DOHH2 (cell line): ENCODE results near the gene CD27.

Source experiments
- H3F3A ChIP-seq: fragments of 200-600 bp; sonication (generic), shearing (Covaris generic); 2 replicates; pipeline ENCODE4 v1.6.0; 2016; ENCODE audit warnings: antibody characterized with exemption, mild to moderate bottlenecking; ENCODE audit not compliant: control insufficient read depth, insufficient read depth
- H3K27ac ChIP-seq: fragments of 200-600 bp; sonication (generic); 2 replicates; pipeline ENCODE4 v1.5.1; 2014; ENCODE audit warnings: low read depth, mild to moderate bottlenecking, low read length, moderate library complexity
- H3K27me3 ChIP-seq: fragments of 200-600 bp; sonication (generic); 2 replicates; pipeline ENCODE4 v1.6.1; 2014; ENCODE audit warnings: mild to moderate bottlenecking, low read length, mixed read lengths; ENCODE audit not compliant: control insufficient read depth
- H3K36me3 ChIP-seq: fragments of 200-600 bp; sonication (generic); 2 replicates; pipeline ENCODE4 v1.6.1; 2014; ENCODE audit warnings: mild to moderate bottlenecking, low read length, moderate library complexity, mixed read lengths; ENCODE audit not compliant: control insufficient read depth
- H3K4me1 ChIP-seq: fragments of 200-600 bp; sonication (generic); 2 replicates; pipeline ENCODE4 v1.6.1; 2014; ENCODE audit warnings: mild to moderate bottlenecking, low read length, mixed read lengths; ENCODE audit not compliant: control insufficient read depth
- H3K4me2 ChIP-seq: fragments of 200-600 bp; sonication (generic); 2 replicates; pipeline ENCODE4 v1.6.0; 2014; ENCODE audit warnings: mild to moderate bottlenecking, low read length, moderate library complexity
- H3K4me3 ChIP-seq: fragments of 200-600 bp; sonication (generic); 2 replicates; pipeline ENCODE4 v1.5.1; 2014; ENCODE audit warnings: mild to moderate bottlenecking, low read length, mixed read lengths
- H3K79me2 ChIP-seq: fragments of 200-600 bp; sonication (generic); 2 replicates; pipeline ENCODE4 v1.6.1; 2014; ENCODE audit warnings: mild to moderate bottlenecking, low read length, mixed read lengths; ENCODE audit not compliant: control insufficient read depth
- H3K9me2 ChIP-seq: fragments of 200-600 bp; sonication (generic); replicated peaks from 2 replicates; pipeline ENCODE4 v1.6.1; 2014; ENCODE audit warnings: mild to moderate bottlenecking, low read length, mixed read lengths; ENCODE audit not compliant: control insufficient read depth
- H3K9me3 ChIP-seq: fragments of 200-600 bp; sonication (generic); 2 replicates; pipeline ENCODE4 v1.6.1; 2014; ENCODE audit warnings: antibody characterized with exemption, low read length, mixed read lengths; ENCODE audit not compliant: control insufficient read depth, insufficient read depth
- H4K20me1 ChIP-seq: fragments of 200-600 bp; sonication (generic); 2 replicates; pipeline ENCODE4 v1.6.0; 2014; ENCODE audit warnings: low read depth, mild to moderate bottlenecking, antibody characterized with exemption, low read length, moderate library complexity; ENCODE audit not compliant: control insufficient read depth, insufficient read depth
- EZH2phosphoT487 ChIP-seq: fragments of 200-600 bp; sonication (generic); IDR thresholded peaks from 2 replicates; pipeline ENCODE4 v1.6.1; 2017; ENCODE audit warnings: borderline replicate concordance, mild to moderate bottlenecking, antibody characterized with exemption, low read length, moderate library complexity, mixed read lengths
- TF ChIP-seq, protein P1 (sequence below): fragments of 200-600 bp; sonication (generic); IDR thresholded peaks from one replicate; pipeline ENCODE4 v1.5.1; 2014; ENCODE audit warnings: antibody characterized with exemption, mild to moderate bottlenecking, low read depth, low read length; ENCODE audit not compliant: poor library complexity, severe bottlenecking

Gene CD27

DNA sequence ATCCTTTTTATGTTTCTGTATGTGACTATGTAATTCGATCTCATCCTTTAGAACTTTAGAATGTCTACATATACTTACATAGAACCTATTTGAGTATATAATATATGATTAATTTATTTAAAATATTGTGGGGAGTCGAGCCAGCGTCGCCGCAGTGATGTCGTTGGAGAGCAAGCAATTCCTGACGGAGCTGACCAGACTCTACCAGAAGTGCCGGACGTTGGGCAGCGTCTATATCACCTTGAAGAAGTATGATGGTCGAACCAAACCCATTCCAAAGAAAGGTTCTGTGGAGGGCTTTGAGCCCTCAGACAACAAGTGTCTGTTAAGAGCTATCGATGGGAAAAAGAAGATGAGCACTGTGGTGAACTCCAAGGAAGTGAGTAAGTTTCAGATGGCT lies 6.4 kb upstream of the CD27 start:
- no peaks in the 10 kb centered on the region for H3K27me3 ChIP-seq
- H3K4me2 ChIP-seq = no peak overlapping the region
- no peaks in the 10 kb centered on the region for H3K36me3 ChIP-seq
- TF ChIP-seq EZH2phosphoT487 = no peak
- TF ChIP-seq, protein P1, sequence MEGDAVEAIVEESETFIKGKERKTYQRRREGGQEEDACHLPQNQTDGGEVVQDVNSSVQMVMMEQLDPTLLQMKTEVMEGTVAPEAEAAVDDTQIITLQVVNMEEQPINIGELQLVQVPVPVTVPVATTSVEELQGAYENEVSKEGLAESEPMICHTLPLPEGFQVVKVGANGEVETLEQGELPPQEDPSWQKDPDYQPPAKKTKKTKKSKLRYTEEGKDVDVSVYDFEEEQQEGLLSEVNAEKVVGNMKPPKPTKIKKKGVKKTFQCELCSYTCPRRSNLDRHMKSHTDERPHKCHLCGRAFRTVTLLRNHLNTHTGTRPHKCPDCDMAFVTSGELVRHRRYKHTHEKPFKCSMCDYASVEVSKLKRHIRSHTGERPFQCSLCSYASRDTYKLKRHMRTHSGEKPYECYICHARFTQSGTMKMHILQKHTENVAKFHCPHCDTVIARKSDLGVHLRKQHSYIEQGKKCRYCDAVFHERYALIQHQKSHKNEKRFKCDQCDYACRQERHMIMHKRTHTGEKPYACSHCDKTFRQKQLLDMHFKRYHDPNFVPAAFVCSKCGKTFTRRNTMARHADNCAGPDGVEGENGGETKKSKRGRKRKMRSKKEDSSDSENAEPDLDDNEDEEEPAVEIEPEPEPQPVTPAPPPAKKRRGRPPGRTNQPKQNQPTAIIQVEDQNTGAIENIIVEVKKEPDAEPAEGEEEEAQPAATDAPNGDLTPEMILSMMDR = no peak
- H3K9me3 ChIP-seq = no peaks in the 10 kb centered on the region
- H3K27ac ChIP-seq = no peak overlapping the region
- H3K9me2 ChIP-seq = no peaks in the 10 kb centered on the region
- H4K20me1 ChIP-seq = no peaks in the 10 kb centered on the region
- H3F3A ChIP-seq = peaks cover 15% of the 10 kb centered on the region
- H3K4me1 ChIP-seq = peaks cover 51% of the 10 kb centered on the region
- no peak overlapping the region for H3K4me3 ChIP-seq
- H3K79me2 ChIP-seq = no peaks in the 10 kb centered on the region

DNA sequence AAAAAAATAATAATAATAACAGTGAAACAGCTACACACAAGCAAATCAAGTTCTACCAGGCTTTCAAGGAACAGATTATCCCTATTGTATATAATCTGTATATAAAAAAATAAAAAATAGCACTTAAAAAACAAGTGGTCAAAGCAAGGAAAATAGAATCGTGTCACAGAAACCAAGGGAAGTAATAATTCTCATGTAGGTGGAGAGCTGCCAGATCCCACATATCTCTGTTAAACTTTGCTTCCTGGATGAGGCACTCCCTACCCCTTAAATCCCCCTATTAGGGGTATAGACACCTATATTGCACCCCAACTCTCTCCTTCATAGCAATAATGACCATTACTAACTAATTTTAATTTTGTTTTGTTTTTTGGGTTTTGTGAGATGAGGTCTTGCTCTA lies 4.4 kb upstream of the CD27 start:
- peaks cover 12% of the 10 kb centered on the region for H3K79me2 ChIP-seq
- peaks cover 45% of the 10 kb centered on the region for H3K4me1 ChIP-seq
- no peak overlapping the region for H3K27ac ChIP-seq
- no peaks in the 10 kb centered on the region for H3K9me2 ChIP-seq
- no peaks in the 10 kb centered on the region for H3K9me3 ChIP-seq
- no peaks in the 10 kb centered on the region for H4K20me1 ChIP-seq
- H3K4me3 ChIP-seq = no peak overlapping the region
- H3K36me3 ChIP-seq = peaks cover 2% of the 10 kb centered on the region
- H3K4me2 ChIP-seq = no peak overlapping the region
- H3F3A ChIP-seq = peaks cover 15% of the 10 kb centered on the region
- no peak for TF ChIP-seq EZH2phosphoT487
- TF ChIP-seq, protein P1 = no peak
- H3K27me3 ChIP-seq = no peaks in the 10 kb centered on the region

DNA sequence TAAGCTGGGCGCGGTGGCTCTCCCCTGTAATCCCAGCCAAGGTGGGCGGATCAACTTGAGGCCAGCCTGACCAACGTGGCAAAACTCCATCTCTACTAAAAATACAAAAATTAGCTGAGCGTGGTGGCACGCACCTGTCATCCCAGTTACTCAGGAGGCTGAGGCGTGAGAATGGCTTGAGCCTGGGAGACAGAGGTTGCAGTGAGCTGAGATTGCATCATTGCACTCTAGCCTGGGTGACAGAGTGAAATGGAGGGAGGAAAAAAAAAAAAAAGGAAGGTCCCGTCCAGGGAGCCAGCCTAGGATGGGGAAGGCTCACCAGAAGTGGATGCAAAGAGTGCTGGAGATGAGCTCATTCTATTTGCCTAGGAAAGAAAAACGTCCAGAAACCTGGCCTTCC lies 1.9 kb upstream of the CD27 start:
- Histone ChIP-seq H3K9me2 (no peaks in the 10 kb centered on the region), H3K4me2 (peak overlapping the region; percentile 92), H3K36me3 (peaks cover 24% of the 10 kb centered on the region), H3K27ac (peak overlapping the region; percentile 92), H3K4me1 (peaks cover 63% of the 10 kb centered on the region), H3F3A (peaks cover 34% of the 10 kb centered on the region), H3K27me3 (no peaks in the 10 kb centered on the region), H3K9me3 (no peaks in the 10 kb centered on the region), H3K4me3 (peak overlapping the region; percentile 90), H4K20me1 (no peaks in the 10 kb centered on the region), H3K79me2 (peaks cover 35% of the 10 kb centered on the region)
- TF ChIP-seq, protein P1 = no peak
- TF ChIP-seq EZH2phosphoT487 = no peak
